Endothelial cell of umbilical vein (primary cell): ENCODE data around the gene TRPT1. TPM values are rescaled to one million over a fixed set of nuclear protein-coding genes. Genes with fewer than 3 reads are reported as not detected.

ENCODE experiments used
- BruUV-seq: library from RNA; stranded (reverse); fragments of 400-500 nt; replicated peaks from 2 replicates; lab custom pipeline; 2021; lab: Mats Ljungman, UMichigan
- CTCF ChIA-PET: fragments of 300-600, 350-600 bp; sonication (Branson Sonifier 250); formaldehyde crosslinking; loops from one replicate; lab custom pipeline; 2021; ENCODE audit warnings: antibody characterized with exemption, inconsistent platforms; lab: Charles Lee
- POLR2A ChIA-PET: fragments of 300-600, 350-600 bp; sonication (Branson Sonifier 250); formaldehyde crosslinking; loops from one replicate; lab custom pipeline; 2021; ENCODE audit warnings: antibody characterized with exemption, inconsistent platforms; lab: Charles Lee
- DNase-seq: peaks from one replicate; pipeline ENCODE4 v3.0.0-alpha.2; 2011; ENCODE audit warnings: low read depth, low spot score
- FAIRE-seq: peaks from 2 replicates; lab custom pipeline; 2011; peaks lifted over from hg19 to GRCh38; lab: Jason Lieb, UNC
- H2AFZ ChIP-seq: 2 replicates; pipeline ENCODE4 v1.6.0; 2012; ENCODE audit warnings: low read depth, low read length, control low read depth, inconsistent platforms
- H3K27ac ChIP-seq: 2 replicates; pipeline ENCODE4 v1.5.1; 2011; ENCODE audit warnings: low read depth, mild to moderate bottlenecking, control low read depth, low read length, moderate library complexity; ENCODE audit not compliant: insufficient read depth
- H3K27me3 ChIP-seq, 2 experiments: 2 replicates each; pipeline versions ENCODE4 v1.6.0 to v1.6.1; 2011; ENCODE audit warnings: low read length in 2 of 2, mixed read lengths in 1 of 2; ENCODE audit not compliant: control insufficient read depth in 2 of 2, insufficient read depth in 2 of 2
- H3K36me3 ChIP-seq, 2 experiments: 2 replicates in 1 of 2; 3 replicates in 1 of 2; pipeline ENCODE4 v1.5.1; 2011; ENCODE audit warnings: low read length in 2 of 2, mild to moderate bottlenecking in 1 of 2, moderate library complexity in 1 of 2; ENCODE audit not compliant: control insufficient read depth in 2 of 2, insufficient read depth in 2 of 2; ENCODE audit errors: extremely low read depth in 1 of 2
- H3K4me1 ChIP-seq: 3 replicates; pipeline ENCODE4 v1.5.1; 2011; ENCODE audit warnings: mild to moderate bottlenecking, low read length; ENCODE audit not compliant: control insufficient read depth, insufficient read depth; ENCODE audit errors: extremely low read depth
- H3K4me2 ChIP-seq: 2 replicates; pipeline ENCODE4 v1.6.1; 2011; ENCODE audit warnings: low read length, control low read depth, mixed read lengths; ENCODE audit not compliant: insufficient read depth
- H3K4me3 ChIP-seq, 3 experiments: fragments of 200-600 bp in 1 of 3; sonication (generic), shearing (Covaris generic) in 1 of 3; replicated peaks in 1 of 3; 2 replicates each; pipeline ENCODE4 v1.5.1; 2011 to 2016; ENCODE audit warnings: control low read depth in 3 of 3, low read length in 3 of 3, mild to moderate bottlenecking in 2 of 3, inconsistent platforms in 1 of 3, low read depth in 1 of 3, moderate library complexity in 1 of 3; ENCODE audit not compliant: insufficient read depth in 1 of 3
- H3K79me2 ChIP-seq: 2 replicates; pipeline ENCODE4 v1.6.0; 2012; ENCODE audit warnings: low read length, inconsistent platforms; ENCODE audit not compliant: control insufficient read depth, insufficient read depth
- H3K9ac ChIP-seq: replicated peaks from 2 replicates; pipeline ENCODE3; 2011; ENCODE audit warnings: low read length, control low read depth; ENCODE audit not compliant: insufficient read depth; ENCODE audit errors: extremely low read depth
- H3K9me1 ChIP-seq: replicated peaks from 3 replicates; pipeline ENCODE4 v1.6.0; 2011; ENCODE audit warnings: mild to moderate bottlenecking, low read length; ENCODE audit not compliant: control insufficient read depth, insufficient read depth; ENCODE audit errors: extremely low read depth
- H3K9me3 ChIP-seq: replicated peaks from 2 replicates; pipeline ENCODE4 v1.5.1; 2012; ENCODE audit warnings: low read length, inconsistent platforms; ENCODE audit not compliant: control insufficient read depth, insufficient read depth
- H4K20me1 ChIP-seq: replicated peaks from 2 replicates; pipeline ENCODE3; 2011; ENCODE audit warnings: mild to moderate bottlenecking, low read length; ENCODE audit not compliant: control insufficient read depth, insufficient read depth; ENCODE audit errors: extremely low read depth
- EZH2 ChIP-seq: IDR thresholded peaks from 2 replicates; pipeline ENCODE4 v1.6.1; 2012; ENCODE audit warnings: borderline replicate concordance, low read depth, mild to moderate bottlenecking, moderate library complexity, low read length, inconsistent platforms; ENCODE audit not compliant: severe bottlenecking
- JUN ChIP-seq: IDR thresholded peaks from 2 replicates; pipeline ENCODE4 v1.6.1; 2011; ENCODE audit warnings: borderline replicate concordance, low read depth; ENCODE audit not compliant: insufficient read length, insufficient read depth
- POLR2A ChIP-seq: IDR thresholded peaks from 2 replicates; pipeline ENCODE4 v1.6.1; 2012; ENCODE audit warnings: low read depth, mild to moderate bottlenecking, control low read depth, low read length
- POLR2AphosphoS5 ChIP-seq: IDR thresholded peaks from 2 replicates; pipeline ENCODE4 v1.6.1; 2012; ENCODE audit warnings: low read depth, mild to moderate bottlenecking, control low read depth, low read length, moderate library complexity; ENCODE audit not compliant: insufficient read depth
- dilution Hi-C: fragments of 300-500 bp; cut with MboI; formaldehyde crosslinking; loops from one replicate; pipeline ENCODE4 v1.15.0; 2019; ENCODE audit warnings: low sequenced_read_pairs; ENCODE audit not compliant: extremely low pct_ligation_motif_present
- intact Hi-C: fragments of 100-400 bp; cut with micrococcal nuclease; formaldehyde crosslinking; loops from one replicate; pipeline ENCODE4 v1.10.0; 2022
- polyA plus RNA-seq, 4 experiments: library from polyadenylated mRNA; depleted of rRNA in 3 of 4; stranded (reverse) in 3 of 4; unstranded in 1 of 4; fragments of >200 nt; gene quantifications; 2 replicates each; pipeline versions ENCODE4 v1.2.1 to v1.2.3, GENCODE V29; 2011 to 2012; ENCODE audit warnings: missing spikeins in 1 of 4
- total RNA-seq: library from RNA; stranded (reverse); gene quantifications from 2 replicates; pipeline ENCODE4 v1.2.3, GENCODE V29; 2021
- TF ChIP-seq, protein P1 (sequence below): IDR thresholded peaks from 2 replicates; pipeline ENCODE4 v1.6.1; 2011; ENCODE audit not compliant: insufficient read depth, insufficient read length
- TF ChIP-seq, protein P2 (sequence below), 2 donors: IDR thresholded peaks; 1 replicate in 1 of 2; 2 replicates in 1 of 2; pipeline ENCODE4 v1.5.1; 2011; ENCODE audit warnings: low read length in 2 of 2, mild to moderate bottlenecking in 2 of 2, moderate library complexity in 2 of 2, control low read depth in 1 of 2, inconsistent platforms in 1 of 2, low read depth in 1 of 2; ENCODE audit not compliant: insufficient read depth in 1 of 2; ENCODE audit errors: extremely low read depth in 1 of 2

The TRPT1 gene
- total and polyA plus RNA-seq, 2 donors (not counting 3 experiments of a cell fraction or from before 2014, with no cell fraction given), result 26.2 to 56.6 TPM

DNA sequence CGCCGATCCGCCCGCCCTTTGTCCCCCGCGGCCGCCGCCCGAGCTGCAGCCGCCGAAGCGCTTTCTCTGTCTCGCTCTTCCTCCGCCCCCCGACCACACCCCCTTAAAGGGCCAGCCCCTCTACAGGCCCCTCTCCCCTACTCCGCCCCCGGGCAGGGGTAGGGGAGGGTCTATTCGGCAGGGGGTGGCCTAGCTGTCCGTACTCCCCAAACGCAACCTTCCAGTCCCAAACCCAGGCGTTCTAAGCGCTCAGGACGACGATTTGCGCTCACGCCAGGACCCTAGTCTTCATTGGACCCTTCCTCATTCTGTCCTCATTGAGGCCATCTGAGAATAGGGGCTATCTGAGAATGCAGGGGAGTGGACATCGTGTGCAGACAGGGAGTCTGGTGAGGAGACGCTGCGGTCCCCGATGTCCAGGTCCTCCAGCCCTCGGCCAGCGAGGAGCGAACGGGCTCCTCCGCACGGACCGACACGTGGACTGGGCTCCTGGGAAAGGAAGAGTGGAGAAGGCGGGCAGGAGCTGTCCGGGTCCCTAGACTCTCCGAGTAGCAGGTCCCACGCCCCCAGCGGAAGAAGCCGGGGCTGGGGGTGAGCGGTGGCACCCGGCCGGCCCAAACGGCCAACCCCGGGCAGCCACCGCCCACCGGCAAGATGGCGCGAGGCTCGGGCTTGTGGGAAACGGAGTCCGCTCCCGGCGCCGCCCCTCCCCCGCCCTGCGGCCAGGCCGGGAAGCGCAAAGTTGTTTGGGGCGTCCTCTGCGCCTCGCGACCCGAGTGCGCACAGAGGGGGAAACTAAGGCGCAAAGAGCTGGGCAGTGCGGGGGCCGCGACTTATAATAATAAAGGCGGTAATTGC is 21.1 kb upstream of the TRPT1 start, which contains the start of gene PPP1R14B:
Gene PPP1R14B (minus strand): TSS at position 73 of the 858 bp plus-strand sequence. CDS start 270 bp downstream, outside the sequence.
- no TSS peak for BruUV-seq
- Histone ChIP-seq H3K79me2 (peaks cover 42% of the 10 kb centered on the region), H3K36me3 (peaks cover 0 to 12% of the 10 kb centered on the region in 2 experiments), H3K9me3 (no peaks in the 10 kb centered on the region), H3K4me1 (peaks cover 28% of the 10 kb centered on the region), H4K20me1 (no peaks in the 10 kb centered on the region), H3K9me1 (no peaks in the 10 kb centered on the region), H3K4me3 (peak within 1 kb of the TSS; percentile 67 to 78 (median 75)), H3K4me2 (peak within 1 kb of the TSS; percentile 89), H3K27ac (peak within 1 kb of the TSS; percentile 47), H3K9ac (peak within 1 kb of the TSS; percentile 67), H3K27me3 (no peaks in the 10 kb centered on the region), H2AFZ (peak within 1 kb of the TSS; percentile 35)
- DNase-seq (peak; percentile 80), FAIRE-seq (peak; percentile 83)
- TF ChIP-seq, protein P1, sequence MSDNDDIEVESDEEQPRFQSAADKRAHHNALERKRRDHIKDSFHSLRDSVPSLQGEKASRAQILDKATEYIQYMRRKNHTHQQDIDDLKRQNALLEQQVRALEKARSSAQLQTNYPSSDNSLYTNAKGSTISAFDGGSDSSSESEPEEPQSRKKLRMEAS, result peak; percentile 74
- TF ChIP-seq JUN (no peak), POLR2AphosphoS5 (peak; percentile 74), EZH2 (no peak), POLR2A (peak; percentile 14)
- TF ChIP-seq, protein P2, sequence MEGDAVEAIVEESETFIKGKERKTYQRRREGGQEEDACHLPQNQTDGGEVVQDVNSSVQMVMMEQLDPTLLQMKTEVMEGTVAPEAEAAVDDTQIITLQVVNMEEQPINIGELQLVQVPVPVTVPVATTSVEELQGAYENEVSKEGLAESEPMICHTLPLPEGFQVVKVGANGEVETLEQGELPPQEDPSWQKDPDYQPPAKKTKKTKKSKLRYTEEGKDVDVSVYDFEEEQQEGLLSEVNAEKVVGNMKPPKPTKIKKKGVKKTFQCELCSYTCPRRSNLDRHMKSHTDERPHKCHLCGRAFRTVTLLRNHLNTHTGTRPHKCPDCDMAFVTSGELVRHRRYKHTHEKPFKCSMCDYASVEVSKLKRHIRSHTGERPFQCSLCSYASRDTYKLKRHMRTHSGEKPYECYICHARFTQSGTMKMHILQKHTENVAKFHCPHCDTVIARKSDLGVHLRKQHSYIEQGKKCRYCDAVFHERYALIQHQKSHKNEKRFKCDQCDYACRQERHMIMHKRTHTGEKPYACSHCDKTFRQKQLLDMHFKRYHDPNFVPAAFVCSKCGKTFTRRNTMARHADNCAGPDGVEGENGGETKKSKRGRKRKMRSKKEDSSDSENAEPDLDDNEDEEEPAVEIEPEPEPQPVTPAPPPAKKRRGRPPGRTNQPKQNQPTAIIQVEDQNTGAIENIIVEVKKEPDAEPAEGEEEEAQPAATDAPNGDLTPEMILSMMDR (IDR thresholded peaks at IDR 0.05; ENCODE audit: extremely low read depth in 1 of 2, insufficient read depth in 1 of 2, low read depth in 1 of 2, low read length in 2 of 2), result no peak
- ChIA-PET CTCF (interaction anchor here (0.7 to 5.0 kb wide), 8 partner anchors 21 to 84 kb away, joined by 3 to 36 read pairs (median 6); partner anchors contain the start of genes CATSPERZ and ESRRA), POLR2A (interaction anchor here (0.6 to 2.2 kb wide), 2 partner anchors 16 to 21 kb away, joined by 4 to 10 read pairs; no protein-coding TSS in a partner anchor)
- dilution Hi-C loops (no loop called here), intact Hi-C loops (loop anchor here (1.0 to 2.0 kb wide), 2 partner anchors 22 to 38 kb away; partner anchors contain the start of genes BAD and GPR137)
